HG03064 (cell line): ENCODE results near the gene CUX1.
"Not testable (repeated sequence)": the region's sequence is repeated elsewhere in the genome, so short reads cannot be mapped to it uniquely, and the experiment has no call there.

Experiments
- ATAC-seq: cut with Tn5 transposase; IDR thresholded peaks from one replicate; pipeline ENCODE4 v1.9.1; 2021; ENCODE audit warnings: low read depth; ENCODE audit not compliant: unreplicated experiment

CUX1 gene

DNA sequence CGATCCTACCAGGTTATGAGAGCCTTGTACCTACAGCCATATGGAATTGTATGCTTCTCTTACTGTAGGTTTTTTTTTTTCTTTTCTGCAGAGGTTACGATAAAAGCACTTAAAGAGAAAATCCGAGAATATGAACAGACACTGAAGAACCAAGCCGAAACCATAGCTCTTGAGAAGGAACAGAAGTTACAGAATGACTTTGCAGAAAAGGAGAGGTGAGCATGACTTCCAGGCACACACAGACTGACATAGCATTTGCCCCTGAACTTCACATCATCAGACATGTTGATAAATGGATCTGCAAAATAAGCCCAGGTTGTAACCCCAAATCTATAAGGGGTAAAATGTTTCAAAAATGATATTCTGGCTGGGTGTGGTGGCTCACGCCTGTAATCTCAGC, 286.8 kb downstream of the CUX1 start:
- ATAC-seq = no peak

DNA sequence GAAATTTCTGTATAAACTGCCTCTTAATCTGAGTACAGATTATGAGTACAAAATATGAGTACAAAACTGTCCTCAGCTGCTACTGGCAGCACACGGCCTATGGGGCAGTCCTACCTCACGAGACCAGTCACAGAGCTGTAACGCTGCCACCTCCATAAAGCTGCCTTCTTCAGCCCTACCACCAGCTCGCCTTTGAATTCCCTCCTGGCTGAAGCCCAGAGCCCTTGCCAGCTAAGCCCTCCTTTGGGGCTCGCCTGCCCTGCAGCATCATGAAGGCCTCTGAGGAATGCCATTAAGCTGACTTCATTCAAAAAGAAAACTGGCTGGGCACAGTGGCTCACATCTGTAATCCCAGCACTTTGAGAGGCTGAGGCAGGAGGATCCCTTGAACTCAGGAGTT, 289.2 kb downstream of the CUX1 start:
- no peak for ATAC-seq

DNA sequence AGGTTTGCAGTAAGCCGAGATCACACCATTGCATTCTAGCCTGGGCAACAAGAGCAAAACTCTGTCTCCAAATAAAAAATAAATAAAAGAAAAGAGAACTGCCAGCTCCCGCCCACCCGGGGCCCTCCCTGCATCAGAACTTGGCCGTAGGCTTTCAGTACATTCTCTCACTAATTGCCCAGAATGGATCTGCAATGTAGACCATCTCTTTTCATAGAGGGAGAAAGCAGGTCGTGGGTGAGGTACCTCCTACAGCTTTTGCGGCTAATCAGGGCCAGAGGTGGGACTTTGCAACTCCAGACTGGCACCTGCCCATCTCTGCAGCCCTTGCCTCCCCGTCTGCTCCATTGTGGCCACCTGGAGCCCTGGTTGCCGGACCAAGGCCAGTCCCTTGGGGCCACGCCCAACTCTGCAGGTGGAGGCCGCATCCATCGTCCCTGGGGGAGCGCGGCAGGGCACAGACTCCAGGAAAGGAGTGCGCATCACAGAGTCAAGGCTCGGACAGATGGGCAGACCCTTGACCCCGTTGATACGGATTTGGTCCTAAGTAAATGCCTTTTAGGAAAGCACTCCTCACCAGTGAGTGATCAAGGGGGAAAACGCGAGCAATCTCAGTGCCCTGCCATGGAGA, 290.2 kb downstream of the CUX1 start:
- ATAC-seq = no peak

DNA sequence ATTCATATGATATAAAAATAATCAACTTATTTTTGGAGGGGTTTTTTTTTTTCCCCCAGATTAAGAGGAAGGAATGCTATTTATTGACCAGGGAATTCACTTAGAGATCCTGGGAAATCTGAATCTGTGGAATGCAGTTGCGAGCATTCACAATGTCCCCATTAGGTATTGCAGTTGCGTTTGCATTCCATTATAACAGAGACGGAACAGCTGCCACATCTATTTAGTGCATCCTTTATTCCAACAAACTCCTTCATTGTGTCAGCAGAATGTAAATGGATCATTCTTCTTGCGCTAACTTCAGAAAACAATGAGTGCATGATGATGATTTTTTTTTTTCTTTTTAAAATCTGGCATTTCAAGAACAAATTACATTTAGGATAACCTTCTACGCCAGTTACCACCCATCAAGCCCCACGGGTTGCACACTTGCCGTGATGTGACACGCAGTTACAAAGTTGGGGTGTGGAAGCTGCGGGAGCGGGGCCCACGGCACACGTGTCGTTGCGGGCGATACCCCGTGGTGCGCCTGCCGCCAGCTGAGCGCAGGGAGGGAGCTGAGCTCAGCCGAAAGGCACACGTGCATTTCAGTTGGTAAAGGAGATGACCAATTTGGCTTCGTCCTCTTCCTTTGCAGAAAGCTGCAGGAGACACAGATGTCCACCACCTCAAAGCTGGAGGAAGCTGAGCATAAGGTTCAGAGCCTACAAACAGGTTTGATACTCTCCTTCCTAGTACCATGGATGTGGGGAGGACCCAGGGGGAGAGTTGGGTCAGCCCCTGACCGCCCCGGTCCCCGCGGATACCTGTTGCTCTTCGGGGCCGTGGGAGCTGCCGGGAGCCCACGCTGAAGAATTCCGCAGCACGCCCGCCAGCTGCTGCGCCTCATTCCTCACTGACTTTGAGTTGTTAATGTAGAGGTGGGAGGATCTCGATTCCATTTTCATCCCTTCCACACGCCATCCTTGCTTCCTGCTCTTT, 293.9 kb downstream of the CUX1 start:
- no peak for ATAC-seq

DNA sequence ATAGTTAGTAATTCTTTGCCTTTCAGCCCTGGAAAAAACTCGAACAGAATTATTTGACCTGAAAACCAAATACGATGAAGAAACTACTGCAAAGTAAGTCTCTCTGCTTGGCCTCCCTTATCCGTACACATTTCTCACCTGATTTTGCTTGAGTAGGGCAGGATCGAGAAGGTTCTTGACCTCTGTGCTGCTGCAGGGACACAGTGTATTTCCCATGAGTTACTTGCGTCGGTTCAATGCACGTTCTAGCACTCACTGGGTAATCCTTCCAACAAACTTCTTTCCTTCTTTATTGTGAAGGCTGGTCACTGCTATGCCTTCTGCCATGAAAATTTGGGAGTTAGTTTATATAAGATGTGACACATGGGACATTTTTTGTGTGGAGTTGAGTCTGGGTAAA, 297.8 kb downstream of the CUX1 start:
- no peak for ATAC-seq

DNA sequence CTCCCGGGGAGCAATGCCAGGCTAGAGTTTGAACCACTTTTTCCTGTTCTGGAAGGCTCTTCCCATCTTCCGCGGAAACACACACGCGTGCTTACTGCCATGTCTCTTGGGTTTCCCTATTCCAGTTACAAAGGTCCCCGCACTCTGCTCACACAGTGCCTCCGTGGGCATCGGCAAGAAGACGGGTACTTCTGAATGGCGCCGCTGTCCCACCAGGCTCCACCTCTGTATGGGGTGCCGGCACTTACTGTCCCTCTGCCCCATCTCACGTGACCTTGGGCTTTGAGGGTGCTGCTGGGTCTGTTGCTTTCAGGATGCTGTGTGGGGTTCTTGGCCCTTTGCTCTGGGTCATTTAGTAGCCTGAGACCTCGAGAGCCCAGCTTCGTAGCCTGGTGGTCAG, 298.5 kb downstream of the CUX1 start:
- no peak for ATAC-seq

DNA sequence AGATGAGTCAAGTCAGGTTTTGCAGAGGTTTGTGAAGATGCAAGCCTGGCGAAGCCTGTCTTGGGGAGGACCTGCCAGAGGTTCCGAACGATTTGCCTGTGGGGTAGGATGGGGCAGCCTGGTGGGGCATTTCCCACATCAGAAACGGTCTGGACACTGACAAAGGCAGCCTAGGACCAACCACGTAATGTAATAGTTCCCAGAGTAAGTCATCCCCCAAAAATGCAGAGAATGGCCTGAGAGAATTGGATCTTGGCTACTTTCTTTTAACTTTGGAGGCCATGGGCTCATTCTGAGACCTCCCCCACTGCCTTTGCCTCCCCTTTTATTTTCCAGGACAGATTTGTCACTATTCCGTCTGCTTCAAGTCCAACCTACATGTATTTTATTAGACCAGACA, 300.3 kb downstream of the CUX1 start:
- no peak for ATAC-seq

DNA sequence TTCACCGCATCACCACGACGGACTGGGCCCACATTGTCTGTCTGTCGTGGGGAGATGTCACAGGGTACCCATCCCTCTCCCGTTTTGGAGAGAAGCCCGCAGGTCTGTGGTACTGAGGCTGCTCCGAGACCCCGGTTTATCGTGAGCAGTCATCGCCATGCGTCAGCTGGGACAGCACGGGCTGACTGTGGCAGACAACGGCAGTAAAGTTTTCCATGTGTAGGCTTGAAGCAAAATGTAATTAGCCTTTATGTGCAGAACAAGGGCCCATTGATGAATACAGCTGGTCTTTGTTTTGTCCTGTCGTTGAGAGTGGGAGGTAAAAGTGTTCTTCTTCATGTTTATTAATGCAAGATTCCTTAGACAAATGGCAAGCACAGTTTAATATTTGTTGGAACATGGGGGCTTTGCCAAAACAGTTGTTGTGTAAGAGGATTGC, 301.8 kb downstream of the CUX1 start:
- no peak for ATAC-seq

DNA sequence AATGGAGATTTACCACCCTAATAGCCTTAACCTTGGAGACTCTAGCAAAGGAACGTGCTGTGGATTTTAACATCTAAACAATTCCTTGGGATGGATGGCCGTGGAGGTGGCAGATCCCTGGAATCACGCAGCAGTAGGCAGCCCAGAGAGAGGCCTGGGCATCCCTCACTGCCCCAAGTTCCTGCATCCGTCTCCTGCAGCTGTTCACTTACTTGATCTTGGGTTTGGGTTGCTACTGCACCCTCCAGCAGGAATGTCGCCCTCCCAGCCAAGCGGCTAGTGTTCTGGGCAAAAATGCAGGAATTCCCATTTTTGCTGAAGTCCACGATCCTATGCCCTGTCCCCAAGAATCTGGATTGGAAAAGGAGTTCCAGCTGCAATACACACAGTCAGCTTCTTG, 302.5 kb downstream of the CUX1 start:
- no peak for ATAC-seq

DNA sequence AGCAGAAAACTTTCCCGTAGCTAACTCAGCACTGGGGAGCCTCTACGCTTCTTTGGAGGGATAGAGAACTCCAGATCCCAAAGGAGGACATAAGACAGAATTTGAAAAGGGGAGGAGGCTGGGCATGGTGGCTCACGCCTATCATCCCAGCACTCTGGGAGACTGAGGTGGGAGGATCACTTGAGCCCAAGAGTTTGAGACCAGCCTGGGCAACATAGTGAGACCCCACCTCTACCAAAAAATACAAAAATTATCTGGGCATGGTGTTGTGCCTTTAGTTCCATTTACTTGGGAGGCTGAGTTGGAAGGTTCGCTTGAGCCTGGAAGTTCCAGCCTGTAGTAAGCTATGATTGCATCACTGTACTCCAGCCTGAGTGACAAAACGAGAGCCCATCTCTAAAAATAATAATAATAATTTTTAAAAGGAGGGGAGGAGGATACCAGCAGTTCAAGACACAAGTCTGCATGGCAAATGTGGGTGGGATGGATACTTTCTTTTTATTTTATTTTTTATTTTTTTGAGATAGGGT, 303.3 kb downstream of the CUX1 start:
- ATAC-seq = no peak

DNA sequence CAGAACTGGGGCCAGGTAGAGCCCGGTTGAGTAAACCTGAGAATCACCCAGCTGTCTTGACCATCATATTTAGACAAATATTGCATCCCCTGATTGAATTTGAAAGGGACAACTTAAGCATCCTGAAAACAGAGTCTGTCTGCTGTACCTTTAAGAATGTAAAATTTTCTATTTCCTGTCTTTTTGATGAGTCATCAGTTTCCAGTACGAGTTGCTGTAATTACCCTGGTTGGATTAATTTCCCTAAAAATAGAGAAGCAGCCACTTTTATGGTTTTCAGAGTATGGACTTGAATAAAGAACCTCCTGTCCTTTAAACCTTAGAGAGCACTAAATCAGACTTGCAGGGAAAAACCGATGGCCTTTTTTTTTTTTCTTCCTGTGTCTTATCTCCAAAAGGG, 304.6 kb downstream of the CUX1 start:
- ATAC-seq = no peak

DNA sequence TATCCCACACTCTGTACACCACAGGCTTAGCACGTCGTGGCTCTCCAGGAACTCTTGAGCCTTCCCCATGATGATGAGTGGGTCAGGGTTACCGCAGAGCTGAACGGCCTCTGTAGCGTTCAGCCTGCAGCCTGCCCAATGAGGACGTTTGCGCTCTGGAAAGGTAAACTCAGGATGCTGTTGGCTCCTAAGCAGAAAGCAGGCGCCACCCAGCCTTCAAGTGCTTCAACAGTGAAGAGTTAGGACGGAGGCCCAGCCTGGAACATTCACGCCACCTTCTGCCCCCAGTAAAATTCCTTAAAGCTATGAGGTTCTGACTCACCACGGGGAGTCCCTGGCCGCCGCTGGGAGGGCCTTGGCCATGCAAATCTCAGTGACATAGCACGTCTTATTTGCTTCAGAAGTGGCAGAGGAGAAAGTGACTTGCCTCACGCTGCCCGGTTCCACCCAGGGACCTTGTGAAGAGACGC, 307.7 kb downstream of the CUX1 start:
- no peak for ATAC-seq

DNA sequence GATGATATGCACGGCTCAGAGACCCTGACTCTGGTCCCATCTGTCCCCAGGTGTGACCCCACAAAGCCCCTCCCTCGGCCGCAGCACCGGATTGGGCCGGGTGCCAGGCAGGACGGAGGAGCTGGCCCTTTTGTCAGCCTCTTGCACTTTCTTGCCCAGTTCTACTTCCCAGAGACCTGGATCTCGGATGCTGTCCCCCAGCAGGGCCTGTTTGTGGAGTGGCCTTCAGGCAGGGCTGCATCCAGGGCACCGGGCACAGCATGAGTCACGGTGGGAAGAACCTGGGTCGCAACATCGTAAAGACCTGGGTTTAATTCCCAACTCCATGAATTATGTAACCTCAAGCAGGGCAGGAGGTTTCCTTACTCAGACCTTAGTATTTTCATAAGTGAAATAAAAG, 310.9 kb downstream of the CUX1 start:
- no peak for ATAC-seq

DNA sequence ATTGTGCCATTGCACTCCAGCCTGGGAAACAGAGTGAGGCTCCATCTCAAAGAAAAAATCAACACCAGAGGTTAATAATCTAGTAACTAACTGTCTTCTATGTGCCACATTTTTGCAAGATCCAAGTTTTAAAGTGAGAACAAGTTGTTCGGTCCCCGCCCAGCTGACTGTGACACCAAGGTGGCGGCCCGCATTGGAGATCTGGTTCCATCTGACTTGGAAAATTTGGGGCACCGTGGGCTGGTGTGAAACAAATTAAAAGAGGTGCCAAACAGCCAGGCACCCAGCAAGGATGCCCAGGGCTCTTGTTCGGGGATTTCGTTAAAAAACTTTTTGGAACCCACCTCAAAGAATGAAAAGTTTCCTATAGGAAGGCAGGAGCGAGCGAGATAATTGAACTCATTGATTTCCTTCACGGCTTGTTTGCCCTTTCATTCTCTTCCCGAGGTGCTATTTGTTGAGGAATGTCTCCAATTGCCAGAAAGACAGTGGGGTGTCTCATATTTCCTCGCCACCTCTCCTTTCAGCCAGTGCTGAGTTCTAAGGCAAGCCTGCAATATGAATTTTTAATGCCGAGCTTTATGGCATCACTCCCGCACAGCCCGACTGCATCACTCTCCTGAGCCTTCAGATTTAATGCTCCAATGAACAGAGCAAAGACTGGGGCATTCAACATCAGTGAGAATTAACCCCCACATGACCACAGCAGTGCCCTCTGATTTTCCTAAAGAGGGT, 312.4 kb downstream of the CUX1 start:
- no peak for ATAC-seq

DNA sequence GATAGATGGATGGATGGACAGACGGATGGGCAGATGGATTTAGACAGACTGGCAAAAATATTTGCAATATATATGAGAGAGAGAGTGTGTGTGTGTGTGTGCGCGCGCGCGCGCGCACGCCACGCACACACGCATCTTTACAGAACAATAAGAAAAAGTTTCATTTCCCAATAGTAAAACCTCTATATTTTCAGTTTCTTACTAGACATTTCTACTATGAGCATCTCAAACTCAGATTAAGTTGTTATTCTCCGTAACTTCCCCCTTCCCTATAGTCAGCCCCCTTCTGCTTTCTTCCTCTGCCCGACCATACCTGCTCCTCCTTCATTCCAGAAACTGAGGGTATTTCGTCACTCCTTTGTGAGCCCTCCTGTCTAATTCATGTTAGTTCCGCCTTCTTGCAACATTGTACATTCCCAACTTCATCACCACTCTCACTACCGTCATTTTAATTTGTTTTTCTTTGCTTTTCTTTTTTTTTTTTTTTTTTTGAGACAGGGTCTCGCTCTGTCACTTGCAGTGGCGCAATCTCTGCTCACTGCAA, 314.9 kb downstream of the CUX1 start:
- no peak for ATAC-seq

DNA sequence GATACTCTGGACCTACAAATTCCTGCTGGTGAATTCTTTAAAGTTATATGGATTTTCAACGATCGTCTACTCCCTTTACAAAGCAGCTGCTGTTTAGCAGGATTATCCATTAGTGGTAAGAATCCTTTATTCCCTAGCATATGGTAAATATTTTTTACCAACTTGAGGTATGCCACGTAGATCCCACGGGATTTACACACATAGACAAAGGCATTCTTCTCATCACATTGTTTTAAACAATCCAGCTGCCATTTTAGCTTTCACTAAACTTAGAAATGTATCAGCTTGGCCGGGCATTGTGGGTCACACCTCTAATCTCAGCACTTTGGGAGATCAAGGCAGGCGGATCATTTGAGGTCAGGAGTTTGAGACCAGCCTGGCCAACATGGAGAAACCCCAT, 321.2 kb downstream of the CUX1 start:
- no peak for ATAC-seq

DNA sequence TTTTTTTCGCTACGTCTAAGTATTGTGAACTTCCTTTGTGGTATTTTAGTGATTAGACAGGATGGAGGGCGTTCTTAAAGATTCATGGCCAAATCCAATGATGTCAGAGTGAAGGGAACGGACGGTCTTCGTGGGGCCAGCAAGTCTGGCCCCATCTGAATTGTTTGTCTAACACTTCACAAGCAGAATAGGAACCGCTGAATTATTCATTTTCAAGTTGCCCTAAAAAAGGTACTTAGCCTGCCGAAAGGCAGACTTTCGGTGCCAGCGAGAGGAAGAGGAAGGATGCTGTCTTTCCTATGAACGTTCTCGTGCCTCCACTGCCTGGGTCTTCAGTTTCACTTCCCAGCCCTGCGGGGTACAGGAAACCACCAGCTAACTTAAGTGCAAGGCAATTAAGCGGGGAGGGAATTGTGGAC, 323.5 kb downstream of the CUX1 start:
- ATAC-seq = no peak

DNA sequence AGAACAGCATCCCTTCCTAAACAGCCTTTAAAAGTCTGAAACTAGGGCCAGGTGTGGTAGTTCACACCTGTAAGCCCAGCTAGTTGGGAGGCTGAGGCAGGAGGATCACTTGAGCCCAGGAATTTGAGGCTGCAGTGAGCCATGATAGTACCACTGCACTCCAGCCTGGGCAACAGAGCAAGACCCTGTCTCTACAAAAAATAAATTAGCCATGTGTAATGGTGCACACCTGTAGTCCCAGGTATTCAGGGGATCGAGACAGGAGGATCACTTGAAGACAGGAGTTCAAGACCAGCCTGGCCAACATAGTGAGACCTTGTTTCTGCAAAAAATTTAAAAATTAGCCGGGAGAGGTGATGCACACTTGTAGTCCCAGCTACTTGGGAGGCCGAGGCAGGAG, 325.0 kb downstream of the CUX1 start:
- not testable (repeated sequence) for ATAC-seq

DNA sequence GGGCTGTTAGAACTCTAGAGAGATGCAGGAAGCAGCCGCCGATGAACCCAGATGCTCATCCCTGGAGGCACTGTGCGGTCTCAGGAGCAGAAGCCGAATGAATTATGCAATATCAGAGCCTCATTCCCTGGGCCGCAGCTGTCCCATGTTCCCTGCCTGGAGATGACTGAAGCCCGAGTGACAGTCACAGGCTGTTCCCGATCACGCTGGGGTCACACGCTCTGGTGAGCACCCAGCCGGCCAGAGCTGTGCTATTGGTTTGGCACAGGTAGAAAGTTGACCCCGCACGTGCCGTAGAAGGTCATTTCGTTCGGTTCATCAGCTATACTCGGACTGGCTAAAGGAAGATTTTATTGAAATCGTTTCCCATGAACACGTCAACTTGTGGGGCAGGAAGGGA, 328.7 kb downstream of the CUX1 start:
- ATAC-seq = no peak

DNA sequence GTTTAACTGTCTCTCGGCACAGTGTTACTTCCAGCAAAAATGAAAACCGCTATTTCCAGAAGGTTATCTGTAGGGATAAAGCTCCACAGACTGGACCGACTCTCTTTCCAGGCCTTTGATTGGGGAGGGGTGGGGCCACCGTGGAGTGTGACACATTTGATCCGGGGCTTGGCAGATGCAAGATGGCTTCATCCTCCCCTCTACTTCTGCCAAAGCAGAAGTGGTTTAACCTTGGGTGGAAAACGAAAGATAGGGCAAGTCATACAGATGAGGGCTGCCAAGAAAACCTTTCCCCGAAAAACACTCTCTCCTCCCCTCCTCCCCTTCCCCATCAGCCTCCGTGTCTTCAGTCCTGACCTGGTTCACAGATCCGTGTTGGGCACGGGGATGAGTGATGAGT, 329.6 kb downstream of the CUX1 start:
- ATAC-seq = no peak

DNA sequence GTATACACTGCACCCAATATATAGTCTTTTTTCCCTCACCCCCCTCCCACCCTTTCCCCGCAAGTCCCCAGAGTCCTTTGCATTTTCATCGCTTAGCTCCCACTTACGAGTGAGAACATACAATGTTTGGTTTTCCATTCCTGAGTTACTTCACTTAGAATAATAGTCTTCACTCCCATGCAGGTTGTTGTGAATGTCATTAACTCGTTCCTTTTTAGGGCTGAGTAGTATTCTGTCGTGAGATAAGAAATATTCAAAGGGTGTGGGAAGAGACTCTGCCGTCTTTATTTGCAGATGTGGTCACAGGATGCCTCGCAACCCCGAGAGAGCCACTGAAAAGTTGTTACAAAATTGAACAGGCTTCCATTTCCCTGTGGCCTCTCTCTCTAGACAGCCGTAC, 331.4 kb downstream of the CUX1 start:
- no peak for ATAC-seq
